HEK293 (cell line): Measurements from ENCODE around the gene UTP14A.

Source experiments
- BCL6B ChIP-seq: fragments of 450-650 bp; formaldehyde crosslinking; IDR thresholded peaks from 2 replicates; pipeline ENCODE4 v1.5.1; 2017; ENCODE audit warnings: missing biosample characterization, missing genetic modification characterization
- GLI4 ChIP-seq: fragments of 450-650 bp; formaldehyde crosslinking; IDR thresholded peaks from 2 replicates; pipeline ENCODE4 v1.5.1; 2016; ENCODE audit warnings: missing biosample characterization, missing genetic modification characterization
- RBAK ChIP-seq: fragments of 450-650 bp; formaldehyde crosslinking; IDR thresholded peaks from 2 replicates; pipeline ENCODE4 v1.5.1; 2016; ENCODE audit warnings: missing biosample characterization, missing genetic modification characterization
- ZFP37 ChIP-seq: fragments of 450-650 bp; formaldehyde crosslinking; IDR thresholded peaks from 2 replicates; pipeline ENCODE4 v1.5.1; 2016; ENCODE audit warnings: missing biosample characterization, missing genetic modification characterization
- ZFP69B ChIP-seq: fragments of 450-650 bp; formaldehyde crosslinking; IDR thresholded peaks from 2 replicates; pipeline ENCODE4 v1.5.1; 2016; ENCODE audit warnings: missing biosample characterization, missing genetic modification characterization
- ZNF10 ChIP-seq: fragments of 450-650 bp; formaldehyde crosslinking; IDR thresholded peaks from 2 replicates; pipeline ENCODE4 v1.5.1; 2017; ENCODE audit warnings: missing biosample characterization, missing genetic modification characterization
- ZNF133 ChIP-seq: fragments of 450-650 bp; formaldehyde crosslinking; IDR thresholded peaks from 2 replicates; pipeline ENCODE4 v1.5.1; 2016; ENCODE audit warnings: missing biosample characterization, missing genetic modification characterization
- ZNF140 ChIP-seq: fragments of 450-650 bp; formaldehyde crosslinking; IDR thresholded peaks from 2 replicates; pipeline ENCODE4 v1.5.1; 2016; ENCODE audit warnings: missing biosample characterization, missing genetic modification characterization
- ZNF146 ChIP-seq: fragments of 450-650 bp; formaldehyde crosslinking; IDR thresholded peaks from 2 replicates; pipeline ENCODE4 v1.5.1; 2016; ENCODE audit warnings: missing biosample characterization, missing genetic modification characterization
- ZNF155 ChIP-seq: fragments of 450-650 bp; formaldehyde crosslinking; IDR thresholded peaks from 2 replicates; pipeline ENCODE4 v1.5.1; 2016; ENCODE audit warnings: missing biosample characterization, missing genetic modification characterization
- ZNF223 ChIP-seq: fragments of 450-650 bp; formaldehyde crosslinking; IDR thresholded peaks from 2 replicates; pipeline ENCODE4 v1.5.1; 2016; ENCODE audit warnings: missing biosample characterization, missing genetic modification characterization
- ZNF302 ChIP-seq: fragments of 450-650 bp; formaldehyde crosslinking; IDR thresholded peaks from 2 replicates; pipeline ENCODE4 v1.5.1; 2016; ENCODE audit warnings: missing biosample characterization, missing genetic modification characterization, low read depth
- ZNF394 ChIP-seq: fragments of 450-650 bp; formaldehyde crosslinking; IDR thresholded peaks from 2 replicates; pipeline ENCODE4 v1.5.1; 2016; ENCODE audit warnings: missing biosample characterization, missing genetic modification characterization, mild to moderate bottlenecking, moderate library complexity, borderline replicate concordance
- ZNF571 ChIP-seq: fragments of 450-650 bp; formaldehyde crosslinking; IDR thresholded peaks from 2 replicates; pipeline ENCODE4 v1.5.0; 2017; ENCODE audit warnings: missing biosample characterization, missing genetic modification characterization
- ZNF692 ChIP-seq: fragments of 450-650 bp; formaldehyde crosslinking; IDR thresholded peaks from 2 replicates; pipeline ENCODE4 v1.5.1; 2016; ENCODE audit warnings: missing biosample characterization, missing genetic modification characterization
- ZNF843 ChIP-seq: fragments of 450-650 bp; formaldehyde crosslinking; IDR thresholded peaks from 2 replicates; pipeline ENCODE4 v1.5.1; 2016; ENCODE audit warnings: missing biosample characterization, missing genetic modification characterization
- ZSCAN16 ChIP-seq: fragments of 450-650 bp; formaldehyde crosslinking; IDR thresholded peaks from 2 replicates; pipeline ENCODE4 v1.5.1; 2016; ENCODE audit warnings: missing biosample characterization, missing genetic modification characterization
- ZXDB ChIP-seq: fragments of 450-650 bp; formaldehyde crosslinking; IDR thresholded peaks from 2 replicates; pipeline ENCODE4 v1.5.1; 2016; ENCODE audit warnings: missing biosample characterization, missing genetic modification characterization
- TF ChIP-seq, protein P1 (sequence below): fragments of 450-650 bp; formaldehyde crosslinking; IDR thresholded peaks from 2 replicates; pipeline ENCODE4 v1.5.1; 2017; ENCODE audit warnings: missing biosample characterization, missing genetic modification characterization
- TF ChIP-seq, protein P2 (sequence below): fragments of 450-650 bp; formaldehyde crosslinking; conservative IDR thresholded peaks from 2 replicates; pipeline ENCODE4 v1.5.1; 2016; ENCODE audit warnings: low read depth, missing biosample characterization, missing genetic modification characterization

The UTP14A gene

GRCh38 chrX:129931411-129932015, 25.5 kb downstream of the UTP14A start (continued):
- TF ChIP-seq ZNF146 (tag by site-specific recombination) (no peak), GLI4 (no peak), ZNF223 (tag by site-specific recombination) (peak; percentile 82), ZNF140 (tag by site-specific recombination) (no peak), ZNF394 (tag by site-specific recombination) (0 out of 2 replicates have a peak, but pooled peaks have one; percentile 20), ZFP37 (tag by site-specific recombination) (0 out of 2 replicates have a peak, but pooled peaks have one; percentile 30), ZSCAN16 (no peak), ZNF692 (tag by site-specific recombination) (0 out of 2 replicates have a peak, but pooled peaks have one; percentile 34), RBAK (tag by site-specific recombination) (no peak), ZNF133 (tag by site-specific recombination) (no peak), ZNF302 (tag by site-specific recombination) (no peak), BCL6B (no peak), ZXDB (tag by site-specific recombination) (peak; percentile 65), ZNF843 (tag by site-specific recombination) (no peak), ZNF155 (tag by site-specific recombination) (no peak), ZNF571 (tag by site-specific recombination) (no peak), ZFP69B (tag by site-specific recombination) (no peak), ZNF10 (tag by site-specific recombination) (no peak)
- TF ChIP-seq, protein P1, sequence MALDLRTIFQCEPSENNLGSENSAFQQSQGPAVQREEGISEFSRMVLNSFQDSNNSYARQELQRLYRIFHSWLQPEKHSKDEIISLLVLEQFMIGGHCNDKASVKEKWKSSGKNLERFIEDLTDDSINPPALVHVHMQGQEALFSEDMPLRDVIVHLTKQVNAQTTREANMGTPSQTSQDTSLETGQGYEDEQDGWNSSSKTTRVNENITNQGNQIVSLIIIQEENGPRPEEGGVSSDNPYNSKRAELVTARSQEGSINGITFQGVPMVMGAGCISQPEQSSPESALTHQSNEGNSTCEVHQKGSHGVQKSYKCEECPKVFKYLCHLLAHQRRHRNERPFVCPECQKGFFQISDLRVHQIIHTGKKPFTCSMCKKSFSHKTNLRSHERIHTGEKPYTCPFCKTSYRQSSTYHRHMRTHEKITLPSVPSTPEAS (tag by site-specific recombination): no peak; the same call in 1 of the 2 replicates
- TF ChIP-seq, protein P2, sequence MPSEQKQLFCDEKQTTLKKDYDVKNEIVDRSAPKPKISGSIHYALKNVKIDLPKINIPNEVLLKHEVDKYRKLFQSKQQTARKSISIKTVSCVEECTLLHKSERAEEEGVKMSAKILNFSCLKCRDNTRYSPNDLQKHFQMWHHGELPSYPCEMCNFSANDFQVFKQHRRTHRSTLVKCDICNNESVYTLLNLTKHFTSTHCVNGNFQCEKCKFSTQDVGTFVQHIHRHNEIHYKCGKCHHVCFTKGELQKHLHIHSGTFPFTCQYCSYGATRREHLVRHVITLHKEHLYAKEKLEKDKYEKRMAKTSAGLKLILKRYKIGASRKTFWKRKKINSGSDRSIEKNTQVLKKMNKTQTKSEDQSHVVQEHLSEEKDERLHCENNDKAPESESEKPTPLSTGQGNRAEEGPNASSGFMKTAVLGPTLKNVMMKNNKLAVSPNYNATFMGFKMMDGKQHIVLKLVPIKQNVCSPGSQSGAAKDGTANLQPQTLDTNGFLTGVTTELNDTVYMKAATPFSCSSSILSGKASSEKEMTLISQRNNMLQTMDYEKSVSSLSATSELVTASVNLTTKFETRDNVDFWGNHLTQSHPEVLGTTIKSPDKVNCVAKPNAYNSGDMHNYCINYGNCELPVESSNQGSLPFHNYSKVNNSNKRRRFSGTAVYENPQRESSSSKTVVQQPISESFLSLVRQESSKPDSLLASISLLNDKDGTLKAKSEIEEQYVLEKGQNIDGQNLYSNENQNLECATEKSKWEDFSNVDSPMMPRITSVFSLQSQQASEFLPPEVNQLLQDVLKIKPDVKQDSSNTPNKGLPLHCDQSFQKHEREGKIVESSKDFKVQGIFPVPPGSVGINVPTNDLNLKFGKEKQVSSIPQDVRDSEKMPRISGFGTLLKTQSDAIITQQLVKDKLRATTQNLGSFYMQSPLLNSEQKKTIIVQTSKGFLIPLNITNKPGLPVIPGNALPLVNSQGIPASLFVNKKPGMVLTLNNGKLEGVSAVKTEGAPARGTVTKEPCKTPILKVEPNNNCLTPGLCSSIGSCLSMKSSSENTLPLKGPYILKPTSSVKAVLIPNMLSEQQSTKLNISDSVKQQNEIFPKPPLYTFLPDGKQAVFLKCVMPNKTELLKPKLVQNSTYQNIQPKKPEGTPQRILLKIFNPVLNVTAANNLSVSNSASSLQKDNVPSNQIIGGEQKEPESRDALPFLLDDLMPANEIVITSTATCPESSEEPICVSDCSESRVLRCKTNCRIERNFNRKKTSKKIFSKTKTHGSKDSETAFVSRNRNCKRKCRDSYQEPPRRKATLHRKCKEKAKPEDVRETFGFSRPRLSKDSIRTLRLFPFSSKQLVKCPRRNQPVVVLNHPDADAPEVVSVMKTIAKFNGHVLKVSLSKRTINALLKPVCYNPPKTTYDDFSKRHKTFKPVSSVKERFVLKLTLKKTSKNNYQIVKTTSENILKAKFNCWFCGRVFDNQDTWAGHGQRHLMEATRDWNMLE: no peak
